Occipital lobe (tissue), 2 donors: Measurements from ENCODE around the gene RPH3AL. TPM values are rescaled to one million over a fixed set of nuclear protein-coding genes. Genes with fewer than 3 reads are reported as not detected.
A peak's percentile ranks its signal among the peaks of the same experiment; 100 is the strongest.
"Not testable (repeated sequence)": the region's sequence is repeated elsewhere in the genome, so short reads cannot be mapped to it uniquely, and the experiment has no call there.

ENCODE experiments used
- DNase-seq: peaks from one replicate; lab custom pipeline; 2025; lab: John Stamatoyannopoulos, UW
- total RNA-seq: library from RNA; depleted of rRNA; stranded (reverse); fragments of >200 nt; gene quantifications from one replicate; pipeline ENCODE4 v1.2.3, GENCODE V29; 2014

RPH3AL gene
- total RNA-seq, 1 donor from 2014 or later: 1.1 TPM

DNA sequence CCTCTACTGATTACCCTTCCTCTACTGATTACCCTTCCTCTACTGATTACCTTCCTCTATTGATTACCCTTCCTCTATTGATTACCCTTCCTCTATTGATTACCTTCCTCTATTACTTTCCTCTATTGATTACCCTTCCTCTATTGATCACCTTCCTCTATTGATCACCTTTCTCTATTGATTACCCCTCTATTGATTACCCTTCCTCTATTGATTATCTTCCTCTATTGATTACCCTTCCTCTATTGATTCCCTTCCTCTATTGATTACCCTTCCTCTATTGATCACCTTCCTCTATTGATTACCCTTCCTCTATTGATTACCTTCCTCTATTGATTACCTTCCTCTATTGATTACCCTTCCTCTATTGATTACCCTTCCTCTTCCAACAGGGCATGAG lies 108.7 kb downstream of the RPH3AL start:
- not testable (repeated sequence) for DNase-seq

DNA sequence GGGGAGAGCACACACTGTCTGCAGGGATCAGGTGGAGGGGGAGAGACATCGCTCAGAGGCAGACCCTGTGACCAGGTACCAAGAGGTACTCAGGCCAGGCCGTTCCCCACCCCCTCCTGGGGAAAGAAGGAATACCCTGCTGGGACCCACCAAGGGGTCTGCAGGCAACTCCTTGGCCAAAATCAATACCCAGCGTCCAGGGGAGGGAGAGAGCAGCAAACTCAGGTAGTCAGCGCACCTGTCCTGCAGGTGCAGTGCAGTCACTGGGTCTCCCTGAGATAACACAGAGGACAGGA lies 113.7 kb downstream of the RPH3AL start:
- DNase-seq: no peak

DNA sequence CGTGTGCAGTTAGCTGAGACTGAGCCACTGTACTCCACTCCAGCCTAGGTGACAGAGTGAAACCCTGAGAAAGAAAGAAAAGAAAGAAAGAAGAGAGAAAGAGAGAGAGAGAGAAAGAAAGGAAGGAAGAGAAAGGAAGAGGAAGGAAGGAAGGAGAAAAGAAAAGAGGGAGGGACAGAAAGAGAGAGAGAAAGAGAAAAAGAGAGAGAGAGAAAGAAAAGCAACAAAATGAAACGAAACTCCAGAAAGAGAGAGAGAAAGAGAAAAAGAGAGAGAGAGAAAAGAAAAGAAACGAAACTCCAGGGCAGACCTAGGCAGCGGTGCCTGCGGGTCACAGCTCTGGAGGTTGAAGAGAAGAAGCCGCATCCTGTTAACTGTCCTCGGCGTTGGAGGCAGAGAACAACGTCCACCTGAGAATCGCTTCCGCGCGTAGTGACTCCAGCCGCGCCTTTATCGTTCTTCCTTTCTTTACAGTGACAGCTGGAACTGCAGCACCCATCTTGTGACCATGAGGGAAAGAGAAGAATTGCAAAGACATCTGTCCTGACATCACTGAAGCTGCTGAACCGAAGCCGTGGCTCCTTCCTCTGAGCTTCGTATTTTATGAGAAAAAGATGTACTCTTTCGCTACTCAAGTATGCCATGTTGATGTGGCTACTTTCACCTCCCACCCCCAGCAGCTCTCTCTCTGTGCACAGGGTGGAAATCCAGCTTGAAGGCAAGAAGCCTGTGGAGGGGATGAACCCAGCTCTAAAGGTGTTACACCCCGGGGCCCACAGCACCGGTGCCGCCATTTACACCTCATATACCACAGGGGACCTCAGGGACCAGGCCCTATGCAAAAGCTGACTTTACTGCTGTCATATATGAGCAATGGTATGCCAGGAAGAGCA lies 114.3 kb downstream of the RPH3AL start:
- DNase-seq: no peak

DNA sequence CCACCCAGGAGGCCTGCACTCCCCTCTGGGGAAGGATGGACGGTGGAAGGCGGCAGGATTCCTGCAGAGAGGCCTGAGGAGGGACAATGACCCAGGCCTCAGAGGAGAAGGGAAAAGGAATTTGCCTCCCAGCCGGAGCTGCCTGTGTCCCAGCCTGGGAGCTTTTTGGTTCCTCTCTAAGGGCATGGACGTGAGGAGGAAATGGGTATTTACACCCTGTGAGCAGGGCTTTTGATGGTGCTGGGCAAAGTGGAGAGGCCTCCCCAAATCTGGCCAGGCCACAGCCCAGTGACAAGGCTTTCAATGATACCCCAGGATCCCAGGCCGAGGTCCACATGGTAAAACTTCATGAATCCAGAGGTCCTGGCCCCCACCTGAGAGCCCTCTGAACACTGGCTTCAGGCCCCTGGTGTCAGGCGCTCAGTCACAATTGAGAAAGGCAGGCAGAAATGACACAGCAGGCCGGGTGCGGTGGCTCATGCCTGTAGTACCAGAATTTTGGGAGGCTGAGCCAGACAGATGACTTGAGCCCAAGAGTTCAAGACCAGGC lies 115.1 kb downstream of the RPH3AL start:
- DNase-seq: no peak

DNA sequence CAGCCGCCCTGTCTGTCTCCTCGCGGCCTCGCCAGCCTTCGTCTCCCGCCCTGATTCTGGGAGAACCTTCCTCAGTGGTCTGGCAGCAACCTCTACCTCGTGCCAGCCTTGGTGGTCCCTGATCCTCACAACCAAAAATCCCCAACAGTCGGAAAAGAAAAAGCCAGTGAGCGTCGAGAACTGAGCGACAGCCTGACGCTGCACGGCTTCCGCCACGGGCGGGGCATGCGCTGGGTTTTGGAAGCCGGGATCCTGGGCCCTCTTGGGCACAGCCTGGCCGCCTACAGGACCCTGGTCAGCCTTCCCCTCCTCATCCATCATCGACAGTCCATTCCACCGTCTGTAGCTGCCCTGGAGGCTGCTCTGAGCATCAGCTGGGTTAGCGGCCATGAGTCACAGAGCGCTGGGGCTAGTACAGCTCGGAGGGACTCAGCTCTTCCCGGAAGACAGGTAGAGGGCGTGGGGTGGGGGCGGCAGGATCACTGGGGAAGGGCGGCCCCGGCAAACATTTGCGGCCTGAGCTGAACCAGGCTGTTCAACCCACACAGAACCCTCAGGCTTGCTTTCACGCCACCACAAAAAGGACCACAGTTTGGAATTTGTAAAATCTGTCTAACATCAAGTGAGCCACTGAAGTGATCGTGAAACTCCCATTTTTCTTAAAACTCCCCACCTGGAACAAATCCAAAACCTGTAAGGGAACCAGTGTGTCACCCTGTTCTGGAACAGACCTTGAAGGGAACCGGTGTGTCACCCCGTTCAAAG lies 115.8 kb downstream of the RPH3AL start:
- no peak for DNase-seq

DNA sequence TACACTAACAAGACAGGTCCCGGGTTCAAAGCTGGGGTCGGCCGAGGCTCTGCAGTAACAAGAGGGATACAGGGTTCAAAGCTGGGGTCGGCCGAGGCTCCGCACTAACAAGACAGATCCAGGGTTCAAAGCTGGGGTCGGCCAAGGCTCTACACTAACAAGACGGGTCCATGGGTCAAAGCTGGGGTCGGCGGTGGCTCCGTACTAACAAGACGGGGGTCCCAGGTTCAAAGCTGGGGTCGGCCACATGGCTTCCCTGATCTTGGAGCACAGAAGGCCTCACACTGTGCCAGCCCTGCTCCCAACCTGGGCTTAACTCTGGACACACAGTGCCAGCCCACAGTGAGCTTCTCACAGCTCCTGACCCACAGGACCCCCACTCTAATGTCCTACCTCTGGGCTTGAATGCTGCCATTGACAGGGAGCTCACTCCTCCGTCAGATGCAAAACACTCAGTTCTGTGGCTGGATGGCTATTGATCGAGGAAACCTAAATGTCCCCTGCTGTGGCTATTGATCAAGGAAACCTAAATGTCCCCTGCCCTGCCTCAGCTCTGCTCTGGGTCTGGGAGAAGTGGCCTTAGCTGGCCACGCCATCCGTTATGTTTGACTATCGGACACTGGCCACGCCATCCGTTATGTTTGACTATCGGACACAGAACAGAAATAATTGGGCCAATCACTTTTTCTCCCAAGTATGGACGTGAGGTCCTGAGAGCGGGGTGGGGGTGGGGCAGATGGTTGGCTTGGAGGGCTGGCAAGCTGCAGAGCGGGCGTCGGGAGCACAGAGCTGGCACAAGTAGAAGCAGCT lies 116.6 kb downstream of the RPH3AL start:
- DNase-seq: no peak

DNA sequence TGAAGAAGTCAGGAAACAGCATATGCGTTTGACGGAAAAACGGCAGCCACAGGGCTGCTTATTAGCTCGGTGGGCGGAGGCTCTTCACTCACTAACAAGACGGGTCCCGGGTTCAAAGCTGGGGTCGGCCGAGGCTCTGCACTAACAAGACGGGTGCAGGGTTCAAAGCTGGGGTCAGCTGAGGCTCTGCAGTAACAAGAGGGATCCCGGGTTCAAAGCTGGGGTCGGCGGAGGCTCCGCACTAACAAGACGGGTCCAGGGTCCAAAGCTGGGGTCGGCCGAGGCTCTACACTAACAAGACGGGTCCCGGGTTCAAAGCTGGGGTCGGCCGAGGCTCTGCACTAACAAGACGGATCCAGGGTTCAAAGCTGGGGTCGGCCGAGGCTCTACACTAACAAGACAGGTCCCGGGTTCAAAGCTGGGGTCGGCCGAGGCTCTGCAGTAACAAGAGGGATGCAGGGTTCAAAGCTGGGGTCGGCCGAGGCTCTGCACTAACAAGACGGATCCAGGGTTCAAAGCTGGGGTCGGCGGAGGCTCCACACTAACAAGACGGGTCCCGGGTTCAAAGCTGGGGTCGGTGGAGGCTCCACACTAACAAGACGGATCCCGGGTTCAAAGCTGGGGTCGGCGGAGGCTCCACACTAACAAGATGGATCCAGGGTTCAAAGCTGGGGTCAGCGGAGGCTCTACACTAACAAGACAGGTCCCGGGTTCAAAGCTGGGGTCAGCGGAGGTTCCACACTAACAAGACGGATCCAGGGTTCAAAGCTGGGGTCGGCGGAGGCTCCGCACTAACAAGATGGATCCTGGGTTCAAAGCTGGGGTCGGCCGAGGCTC lies 117.4 kb downstream of the RPH3AL start:
- DNase-seq: not testable (repeated sequence)

DNA sequence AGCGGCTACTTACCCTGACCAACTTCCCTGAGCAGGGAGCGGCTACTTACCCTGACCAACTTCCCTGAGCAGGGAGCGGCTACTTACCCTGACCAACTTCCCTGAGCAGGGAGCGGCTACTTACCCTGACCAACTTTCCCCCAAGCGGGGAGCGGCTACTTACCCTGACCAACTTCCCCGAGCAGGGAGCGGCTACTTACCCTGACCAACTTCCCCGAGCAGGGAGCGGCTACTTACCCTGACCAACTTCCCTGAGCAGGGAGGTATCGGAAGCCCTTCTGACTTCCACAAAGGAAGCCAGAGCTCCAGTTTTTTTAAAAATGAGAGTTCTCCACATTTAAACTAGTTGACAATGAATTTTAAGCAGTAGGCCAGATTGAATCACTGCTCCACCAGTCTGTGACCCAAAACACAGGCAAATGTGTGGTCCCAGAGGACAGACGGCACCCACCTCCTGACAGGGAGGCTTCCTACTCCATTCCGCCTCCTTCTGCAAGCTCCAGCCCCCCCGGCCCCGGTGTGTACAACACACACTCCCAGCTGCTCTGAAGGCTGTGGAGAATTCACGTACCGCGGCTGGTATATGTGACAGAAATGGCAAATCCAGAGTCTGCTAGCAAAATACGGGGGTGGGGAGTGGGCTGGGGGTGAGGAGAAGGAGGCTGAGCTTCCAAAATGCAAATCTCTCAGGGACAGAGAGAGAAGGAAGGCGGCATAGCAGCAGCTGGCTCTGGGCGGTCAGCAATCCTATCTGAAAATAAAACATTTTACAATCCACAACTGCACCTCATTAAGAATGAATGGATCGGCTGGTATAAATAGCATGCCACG lies 118.2 kb downstream of the RPH3AL start:
- DNase-seq: peak; percentile 63

DNA sequence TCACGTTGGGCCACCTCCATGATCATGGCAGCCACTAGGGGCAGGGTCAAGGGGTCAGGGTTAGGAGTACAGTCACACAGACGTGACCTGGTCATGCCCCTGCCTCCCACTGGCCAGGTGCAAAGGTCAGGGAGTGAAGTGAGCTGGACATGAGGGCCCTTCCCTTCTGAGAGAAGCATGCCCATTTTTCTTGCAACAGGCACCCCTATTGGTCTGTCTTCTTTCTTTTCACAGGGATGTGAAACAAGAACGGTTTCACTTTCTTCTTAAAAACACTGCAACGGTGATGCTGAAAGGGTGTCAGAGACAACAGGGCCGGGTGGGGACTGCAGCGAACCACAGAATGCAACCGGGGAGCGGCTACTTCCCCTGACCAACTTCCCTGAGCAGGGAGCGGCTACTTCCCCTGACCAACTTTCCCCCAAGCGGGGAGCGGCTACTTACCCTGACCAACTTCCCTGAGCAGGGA lies 119.1 kb downstream of the RPH3AL start:
- DNase-seq: no peak

DNA sequence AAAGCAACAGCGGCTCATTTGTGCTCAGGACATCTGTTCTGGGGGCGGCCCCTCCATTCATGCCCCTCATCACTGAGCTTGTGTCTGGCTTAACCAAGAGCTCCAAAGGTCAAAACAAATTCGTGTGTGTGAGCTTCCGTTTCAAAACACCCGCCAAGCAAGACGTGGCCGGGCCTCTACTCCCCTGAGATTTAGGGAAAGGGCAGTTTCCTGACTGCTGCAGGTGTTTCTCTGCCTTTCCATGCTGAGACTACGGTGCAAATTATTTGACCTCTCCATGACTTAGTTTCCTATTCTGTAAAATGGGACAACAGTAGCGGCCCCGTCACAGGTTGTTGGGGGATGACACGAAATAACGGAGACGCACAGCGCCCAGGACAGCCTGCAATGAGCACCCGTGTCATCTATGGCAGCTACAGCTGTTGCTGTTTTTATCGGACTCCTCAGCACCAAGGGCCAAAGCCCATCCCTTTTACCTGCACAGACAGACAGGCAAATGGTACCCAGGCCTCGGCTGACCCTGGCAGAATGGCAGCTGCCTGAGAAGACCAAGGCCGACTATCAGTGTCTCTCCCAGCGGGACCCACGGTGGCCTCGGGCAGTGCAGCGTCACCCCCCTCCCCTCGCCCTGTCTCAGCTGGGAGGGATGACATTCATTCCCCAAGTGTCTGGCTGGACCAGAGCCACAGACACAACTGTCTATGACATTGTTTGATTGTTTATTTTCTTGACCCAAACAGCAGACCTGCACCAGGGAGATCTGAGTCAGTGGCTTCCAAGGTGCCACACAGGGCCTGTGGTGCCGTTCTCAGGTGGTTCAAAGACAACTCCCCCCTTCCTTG lies 120.4 kb downstream of the RPH3AL start:
- no peak for DNase-seq

DNA sequence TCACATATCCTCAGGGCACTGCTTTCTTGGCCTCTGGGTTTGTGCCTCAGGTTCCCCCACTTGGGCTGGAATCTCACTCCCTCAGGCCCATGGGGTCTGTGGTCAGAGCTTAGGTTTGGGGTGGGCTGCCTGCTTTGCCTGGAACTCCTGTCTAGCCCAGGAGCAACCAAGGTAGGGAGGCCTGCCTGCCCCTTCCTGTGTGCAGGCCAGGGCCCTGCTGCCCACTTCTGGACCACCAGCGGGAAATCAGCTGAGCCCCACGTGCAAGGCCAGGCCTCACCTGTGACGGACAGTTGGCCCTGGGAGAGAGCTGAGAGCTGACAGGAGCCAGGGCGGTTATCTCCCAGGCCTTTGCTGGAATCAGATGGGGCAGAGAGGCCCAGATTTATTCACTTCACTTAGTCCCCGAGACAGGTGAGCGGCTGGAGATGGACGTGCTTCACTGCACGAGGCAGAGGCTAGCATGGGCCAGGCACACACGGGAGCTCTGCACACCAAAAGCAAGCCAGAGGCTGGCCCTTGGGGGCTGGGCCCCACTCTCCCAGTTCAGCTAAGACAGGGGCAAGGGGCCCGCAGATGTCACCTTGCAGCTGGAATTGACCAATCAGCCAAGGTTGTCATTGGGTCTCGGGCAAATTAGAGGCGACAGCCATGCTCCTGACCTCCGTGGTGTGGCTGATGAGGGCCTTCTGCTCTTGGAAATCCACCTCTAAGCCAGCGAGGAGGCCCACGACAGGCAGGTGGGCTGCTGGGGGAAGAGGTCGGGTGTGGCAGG lies 121.2 kb downstream of the RPH3AL start:
- DNase-seq: no peak

DNA sequence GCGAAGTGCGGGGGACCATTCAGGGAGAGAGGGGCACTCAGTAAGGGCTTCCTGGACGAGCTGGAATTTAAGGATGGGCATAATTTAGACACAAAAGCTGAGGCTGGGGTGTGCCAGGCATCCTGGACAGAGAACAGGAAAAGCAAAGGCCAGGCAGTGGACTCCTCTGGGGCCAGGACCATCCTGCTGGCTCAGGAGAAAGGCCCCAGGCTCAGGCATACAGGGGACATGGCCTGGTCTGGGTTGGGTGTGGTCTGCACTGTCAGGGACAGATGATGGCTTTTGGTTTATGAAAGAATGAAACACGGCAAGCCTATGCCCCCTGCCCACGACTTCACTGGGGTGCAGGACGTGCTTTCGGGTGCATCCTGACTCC lies 122.2 kb downstream of the RPH3AL start:
- DNase-seq: no peak

DNA sequence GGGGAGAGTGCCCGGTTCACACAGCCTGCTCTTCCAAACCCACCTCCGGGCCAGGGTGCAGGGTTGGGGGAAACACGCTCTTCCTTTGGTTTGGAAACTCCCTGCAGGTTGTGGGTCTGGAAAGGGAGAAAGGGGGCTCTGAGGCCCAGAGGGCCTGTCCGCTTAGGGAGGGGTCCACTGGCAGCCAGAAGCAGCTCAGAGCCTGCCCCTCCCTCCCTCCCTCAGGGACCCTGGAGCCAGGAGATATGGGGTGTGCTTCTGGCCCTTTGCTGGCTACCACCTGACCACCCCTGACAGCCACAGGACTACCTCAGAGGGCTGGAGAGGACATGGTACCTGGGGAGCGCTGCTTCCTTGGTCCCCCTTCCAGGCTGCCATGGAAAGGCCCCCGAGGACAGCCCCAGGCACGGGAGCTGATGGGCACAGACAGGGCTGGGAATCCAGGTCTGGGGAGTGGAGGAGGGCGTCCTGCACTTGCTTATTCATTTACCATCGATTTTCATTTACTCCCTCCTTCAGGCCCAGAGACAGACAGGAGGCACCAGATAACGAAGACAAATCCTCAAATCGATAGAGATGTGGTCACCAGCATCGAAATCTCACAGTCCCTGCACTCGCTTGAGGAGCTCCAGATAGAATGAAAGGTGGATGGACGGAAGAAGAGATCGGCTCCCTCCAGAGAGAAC lies 122.8 kb downstream of the RPH3AL start:
- no peak for DNase-seq

DNA sequence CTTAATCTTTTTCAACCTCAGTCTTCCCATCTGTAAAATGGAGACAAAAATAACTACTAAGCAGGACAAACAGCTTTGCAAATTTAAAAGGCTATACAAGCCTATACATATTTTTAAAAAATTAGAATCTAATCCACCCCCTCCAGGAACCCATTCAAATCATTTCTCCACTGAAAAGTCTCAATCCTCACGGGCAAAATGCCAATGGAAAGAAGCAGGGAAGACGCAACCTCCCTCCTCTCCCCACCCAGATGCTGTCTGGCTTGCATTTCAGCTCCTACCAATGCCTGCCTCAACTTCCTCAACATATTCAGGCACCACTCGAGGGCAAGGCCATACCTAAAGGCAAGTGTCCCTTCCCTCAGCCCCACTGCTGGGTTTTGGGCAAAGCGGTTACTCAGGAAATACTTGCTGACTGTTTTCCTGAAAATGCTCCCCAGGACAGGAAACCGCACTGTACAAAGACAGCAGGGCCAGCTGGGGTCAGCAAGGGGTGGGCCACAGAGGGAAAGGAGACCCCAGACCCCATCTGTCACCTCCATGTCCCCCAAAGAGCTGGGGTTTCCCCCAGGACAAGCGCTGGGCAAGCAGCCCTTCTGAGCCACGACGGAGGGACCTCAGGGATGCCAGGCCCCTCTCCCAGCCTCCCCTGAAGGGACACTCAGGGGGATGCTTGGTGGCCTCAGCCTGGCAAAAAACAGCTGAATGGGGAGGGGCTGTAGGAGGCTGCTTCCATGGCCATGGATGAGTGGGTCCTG lies 123.5 kb downstream of the RPH3AL start:
- DNase-seq: no peak

DNA sequence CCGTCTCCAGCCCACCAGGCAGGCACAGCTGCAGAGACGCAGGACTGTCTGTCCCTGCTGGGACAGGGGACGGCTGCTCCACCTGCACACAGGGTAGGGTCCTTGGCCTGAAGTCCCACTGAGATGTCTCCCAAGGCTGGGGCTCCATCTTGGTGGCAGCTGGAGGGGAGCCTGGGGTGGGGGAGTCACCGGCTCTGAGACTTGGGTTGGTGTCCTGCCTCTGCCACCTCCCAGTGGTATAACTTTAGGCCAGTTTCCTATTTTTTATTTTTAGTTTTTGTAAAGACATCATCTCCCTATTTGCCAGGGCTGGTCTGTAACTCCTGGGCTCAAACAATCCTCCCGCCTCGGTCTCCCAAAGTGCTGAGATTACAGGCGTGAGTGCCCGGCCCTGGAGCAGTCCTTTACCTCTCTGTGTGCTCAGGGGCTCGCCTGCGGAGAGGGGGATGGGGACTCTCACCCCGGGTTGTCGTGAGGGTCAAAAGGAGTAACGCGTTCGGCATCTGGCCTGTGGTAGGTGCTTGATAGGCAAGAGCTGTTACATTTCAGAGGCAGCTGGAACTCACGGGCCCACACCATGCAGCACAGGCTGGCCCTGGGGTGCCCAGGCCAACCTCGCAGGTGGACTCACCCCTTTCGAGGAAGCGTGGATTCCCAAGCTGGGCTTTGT lies 124.5 kb downstream of the RPH3AL start:
- no peak for DNase-seq
